Transverse colon (tissue), 4 donors: ENCODE data around the gene CGB1.

Source experiments
- CTCF ChIP-seq, 5 experiments: fragments of 200-600 bp in 3 of 5; fragments of 450-650 bp in 2 of 5; sonication (generic) in 3 of 5; IDR thresholded peaks; 1 replicate in 2 of 5; 2 replicates in 3 of 5; pipeline ENCODE4 v1.5.1; 2016 to 2017; ENCODE audit warnings: antibody characterized with exemption in 5 of 5, inconsistent platforms in 3 of 5, mild to moderate bottlenecking in 2 of 5, moderate library complexity in 1 of 5
- EP300 ChIP-seq: sonication (generic); formaldehyde crosslinking; IDR thresholded peaks from one replicate; pipeline ENCODE4 v1.6.1; 2017; ENCODE audit warnings: antibody characterized with exemption, low read depth
- POLR2A ChIP-seq: fragments of 450-650 bp; IDR thresholded peaks from one replicate; pipeline ENCODE4 v1.6.1; 2016; ENCODE audit warnings: antibody characterized with exemption, mild to moderate bottlenecking, moderate library complexity
- POLR2AphosphoS5 ChIP-seq, 3 donors: sonication (generic); formaldehyde crosslinking; IDR thresholded peaks; one replicate each; pipeline ENCODE4 v1.6.1; 2016; ENCODE audit warnings: antibody characterized with exemption in 3 of 3

- TF ChIP-seq POLR2A = no peak
- no peak for TF ChIP-seq CTCF (IDR thresholded peaks at IDR 0.05)
- TF ChIP-seq POLR2AphosphoS5 (IDR thresholded peaks at IDR 0.05) = no peak
- no peak for TF ChIP-seq EP300
Observed at GRCh38 chr19:48991011-48991609, 45.6 kb downstream of the CGB1 start.
